Ecto neural progenitor cell (in vitro differentiated cells): ENCODE results near the gene YJU2.
"Not testable (repeated sequence)": the region's sequence is repeated elsewhere in the genome, so short reads cannot be mapped to it uniquely, and the experiment has no call there.

ENCODE experiments used
- DNase-seq: peaks from one replicate; pipeline ENCODE4 v3.0.0-alpha.2; 2018; ENCODE audit warnings: low spot score

The YJU2 gene

GRCh38 chr19:4228765-4229178 lies 18.1 kb upstream of the YJU2 start:
- DNase-seq, result no peak

- DNase-seq, result no peak
Measured at GRCh38 chr19:4229179-4229931, 17.5 kb upstream of the YJU2 start, which contains the start of gene EBI3. Gene EBI3 (plus strand): TSS chr19:4229523. CDS start chr19:4229551, 28 bp downstream.

GRCh38 chr19:4230237-4230636 lies 16.6 kb upstream of the YJU2 start:
- not testable (repeated sequence) for DNase-seq

GRCh38 chr19:4231521-4231920 lies 15.4 kb upstream of the YJU2 start:
- DNase-seq, result not testable (repeated sequence)

GRCh38 chr19:4232139-4232538 lies 14.7 kb upstream of the YJU2 start:
- not testable (repeated sequence) for DNase-seq

- DNase-seq, result no peak
Measured at GRCh38 chr19:4232614-4233281, 14.1 kb upstream of the YJU2 start.

- peak; percentile 74 for DNase-seq
Measured at GRCh38 chr19:4233282-4233853, 13.5 kb upstream of the YJU2 start.

- no peak for DNase-seq
Measured at GRCh38 chr19:4234142-4234861, 12.6 kb upstream of the YJU2 start.

- no peak for DNase-seq
Measured at GRCh38 chr19:4234862-4235201, 12.0 kb upstream of the YJU2 start.

GRCh38 chr19:4237510-4237909 lies 9.4 kb upstream of the YJU2 start:
- not testable (repeated sequence) for DNase-seq

- DNase-seq, result no peak
Measured at GRCh38 chr19:4238831-4239230, 8.0 kb upstream of the YJU2 start.

GRCh38 chr19:4241824-4242430 lies 5.0 kb upstream of the YJU2 start:
- DNase-seq, result no peak

GRCh38 chr19:4245938-4246337 lies 942 bp upstream of the YJU2 start:
- DNase-seq, result not testable (repeated sequence)

- no peak for DNase-seq
Measured at GRCh38 chr19:4256563-4256962, 9.7 kb downstream of the YJU2 start.

GRCh38 chr19:4257025-4257424 lies 10.1 kb downstream of the YJU2 start:
- DNase-seq, result no peak

- no peak for DNase-seq
Measured at GRCh38 chr19:4258181-4258580, 11.3 kb downstream of the YJU2 start.

- DNase-seq, result no peak
Measured at GRCh38 chr19:4260613-4261191, 13.8 kb downstream of the YJU2 start.

- no peak for DNase-seq
Measured at GRCh38 chr19:4264812-4265211, 17.9 kb downstream of the YJU2 start.

GRCh38 chr19:4266253-4267000 lies 19.5 kb downstream of the YJU2 start:
- no peak for DNase-seq

- peak; percentile 78 for DNase-seq
Measured at GRCh38 chr19:4267101-4267900, 20.4 kb downstream of the YJU2 start.
